Measurements from ENCODE around the gene SUPT3H. TPM values are rescaled to one million over a fixed set of nuclear protein-coding genes. Genes with fewer than 3 reads are reported as not detected.

Gene SUPT3H
- total RNA-seq, 1 donor from 2014 or later = 4.9 TPM

DNA sequence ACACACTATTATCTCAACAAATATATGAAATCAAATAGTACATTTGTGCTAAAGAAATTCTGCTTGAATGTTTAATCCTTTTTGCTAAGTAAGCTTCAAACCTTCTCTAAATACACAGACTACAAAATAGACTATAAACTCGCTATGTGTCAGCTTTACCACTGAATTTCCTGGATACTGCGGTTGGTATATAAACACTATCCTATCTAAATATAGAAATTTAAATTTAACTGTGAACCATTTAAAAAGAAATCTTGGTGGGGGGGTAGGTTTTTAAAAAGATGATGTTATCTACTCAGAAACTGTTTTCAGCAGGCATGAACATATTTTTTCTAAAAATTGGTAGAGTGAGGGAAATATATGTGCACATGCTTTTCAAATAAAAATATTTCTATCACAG is 356.1 kb downstream of the SUPT3H start:
- ATAC-seq (no peak), DNase-seq (no peak)
- TF ChIP-seq, protein P1, sequence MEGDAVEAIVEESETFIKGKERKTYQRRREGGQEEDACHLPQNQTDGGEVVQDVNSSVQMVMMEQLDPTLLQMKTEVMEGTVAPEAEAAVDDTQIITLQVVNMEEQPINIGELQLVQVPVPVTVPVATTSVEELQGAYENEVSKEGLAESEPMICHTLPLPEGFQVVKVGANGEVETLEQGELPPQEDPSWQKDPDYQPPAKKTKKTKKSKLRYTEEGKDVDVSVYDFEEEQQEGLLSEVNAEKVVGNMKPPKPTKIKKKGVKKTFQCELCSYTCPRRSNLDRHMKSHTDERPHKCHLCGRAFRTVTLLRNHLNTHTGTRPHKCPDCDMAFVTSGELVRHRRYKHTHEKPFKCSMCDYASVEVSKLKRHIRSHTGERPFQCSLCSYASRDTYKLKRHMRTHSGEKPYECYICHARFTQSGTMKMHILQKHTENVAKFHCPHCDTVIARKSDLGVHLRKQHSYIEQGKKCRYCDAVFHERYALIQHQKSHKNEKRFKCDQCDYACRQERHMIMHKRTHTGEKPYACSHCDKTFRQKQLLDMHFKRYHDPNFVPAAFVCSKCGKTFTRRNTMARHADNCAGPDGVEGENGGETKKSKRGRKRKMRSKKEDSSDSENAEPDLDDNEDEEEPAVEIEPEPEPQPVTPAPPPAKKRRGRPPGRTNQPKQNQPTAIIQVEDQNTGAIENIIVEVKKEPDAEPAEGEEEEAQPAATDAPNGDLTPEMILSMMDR (IDR thresholded peaks at IDR 0.05) = no peak

GRCh38 chr6:45012687-45013086 is 365.0 kb downstream of the SUPT3H start:
- ATAC-seq (no peak), DNase-seq (no peak)
- Histone ChIP-seq H3K4me3 (no peak overlapping the region), H3K9me3 (no peaks in the 10 kb centered on the region), H3K4me1 (no peaks in the 10 kb centered on the region), H3K36me3 (no peaks in the 10 kb centered on the region), H3K27me3 (no peaks in the 10 kb centered on the region), H3K27ac (no peak overlapping the region)
- intact Hi-C loops (cut with DNase I) = no loop called here
- TF ChIP-seq, protein P1 (IDR thresholded peaks at IDR 0.05) = no peak

More for the DNA sequence above, 356.1 kb downstream of the SUPT3H start:
- no peaks in the 10 kb centered on the region for H3K36me3 ChIP-seq
- no peaks in the 10 kb centered on the region for H3K4me1 ChIP-seq
- intact Hi-C loops (cut with DNase I) = no loop called here
- no peaks in the 10 kb centered on the region for H3K27me3 ChIP-seq
- H3K9me3 ChIP-seq = no peaks in the 10 kb centered on the region
- no peak overlapping the region for H3K4me3 ChIP-seq
- no peak overlapping the region for H3K27ac ChIP-seq

GRCh38 chr6:45009576-45009975 is 368.2 kb downstream of the SUPT3H start:
- H3K4me1 ChIP-seq = no peaks in the 10 kb centered on the region
- H3K4me3 ChIP-seq = no peak overlapping the region
- TF ChIP-seq, protein P1 (IDR thresholded peaks at IDR 0.05) = no peak
- ATAC-seq (no peak), DNase-seq (no peak)
- H3K27ac ChIP-seq = no peak overlapping the region
- H3K27me3 ChIP-seq = no peaks in the 10 kb centered on the region
- H3K36me3 ChIP-seq = no peaks in the 10 kb centered on the region
- intact Hi-C loops (cut with DNase I) = no loop called here
- no peaks in the 10 kb centered on the region for H3K9me3 ChIP-seq

DNA sequence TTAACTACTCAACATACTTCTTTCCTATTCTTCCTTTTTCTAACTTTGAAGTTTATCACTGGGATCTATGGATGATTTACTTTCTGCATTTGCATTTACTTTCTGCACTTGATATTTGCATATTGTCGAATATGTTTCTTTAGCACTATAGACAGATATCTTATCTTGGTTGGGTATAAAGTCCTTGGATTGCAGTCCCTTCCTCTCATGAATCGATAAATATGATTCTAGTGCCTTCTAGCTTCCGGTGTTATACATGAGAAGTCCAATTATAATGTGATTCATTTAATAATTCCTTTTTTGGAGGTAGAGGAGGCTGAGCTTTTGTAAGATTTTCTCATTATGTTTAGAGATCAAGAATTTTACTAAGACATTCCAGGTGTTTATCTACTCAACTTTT is 370.8 kb downstream of the SUPT3H start:
- no peak for DNase-seq
- no peaks in the 10 kb centered on the region for H3K36me3 ChIP-seq
- no peak overlapping the region for H3K27ac ChIP-seq
- intact Hi-C loops (cut with DNase I) = no loop called here
- no peaks in the 10 kb centered on the region for H3K27me3 ChIP-seq
- no peaks in the 10 kb centered on the region for H3K9me3 ChIP-seq
- TF ChIP-seq, protein P1 (IDR thresholded peaks at IDR 0.05) = no peak
- ATAC-seq = no peak
- H3K4me3 ChIP-seq = no peak overlapping the region
- no peaks in the 10 kb centered on the region for H3K4me1 ChIP-seq

DNA sequence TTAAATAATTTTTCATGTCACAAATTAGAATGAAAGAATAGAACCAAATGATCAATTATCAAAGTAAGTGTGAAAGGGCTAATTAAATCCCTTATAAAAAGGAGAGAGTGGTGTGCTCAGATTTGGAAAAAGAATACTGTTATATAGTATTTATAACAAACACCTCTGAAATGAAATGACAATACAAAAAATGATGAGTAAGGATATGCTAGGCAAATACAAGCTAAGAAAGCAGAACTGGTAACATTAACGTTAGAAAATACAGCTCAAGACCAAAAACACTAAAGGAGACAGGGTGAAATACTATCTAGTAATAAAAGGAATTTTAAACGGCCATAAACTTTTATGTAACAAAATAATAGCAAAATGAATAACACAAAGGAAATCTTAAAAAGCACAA is 373.8 kb downstream of the SUPT3H start:
- H3K36me3 ChIP-seq = no peaks in the 10 kb centered on the region
- DNase-seq = no peak
- no peaks in the 10 kb centered on the region for H3K9me3 ChIP-seq
- intact Hi-C loops (cut with DNase I) = no loop called here
- no peaks in the 10 kb centered on the region for H3K27me3 ChIP-seq
- ATAC-seq = no peak
- no peaks in the 10 kb centered on the region for H3K4me1 ChIP-seq
- no peak overlapping the region for H3K27ac ChIP-seq
- H3K4me3 ChIP-seq = no peak overlapping the region
- TF ChIP-seq, protein P1 (IDR thresholded peaks at IDR 0.05) = no peak

GRCh38 chr6:45003387-45003786 is 374.3 kb downstream of the SUPT3H start:
- H3K36me3 ChIP-seq = no peaks in the 10 kb centered on the region
- intact Hi-C loops (cut with DNase I) = no loop called here
- TF ChIP-seq, protein P1 (IDR thresholded peaks at IDR 0.05) = no peak
- H3K27me3 ChIP-seq = no peaks in the 10 kb centered on the region
- DNase-seq (no peak), ATAC-seq (peak; percentile 59)
- no peak overlapping the region for H3K27ac ChIP-seq
- no peaks in the 10 kb centered on the region for H3K4me1 ChIP-seq
- no peak overlapping the region for H3K4me3 ChIP-seq
- no peaks in the 10 kb centered on the region for H3K9me3 ChIP-seq
